H1 (cell line): ENCODE measurements around the gene KLK10. TPM values are rescaled to one million over a fixed set of nuclear protein-coding genes. Genes with fewer than 3 reads are reported as not detected.

ENCODE experiments used
- CTCF ChIA-PET: fragments of 300-600 bp; sonication (Branson Sonifier 250); formaldehyde crosslinking; loops from one replicate; lab custom pipeline; 2021; ENCODE audit not compliant: partially characterized antibody; lab: Charles Lee
- POLR2A ChIA-PET: fragments of 300-600 bp; sonication (Branson Sonifier 250); formaldehyde crosslinking; loops from one replicate; lab custom pipeline; 2021; ENCODE audit warnings: inconsistent platforms; ENCODE audit not compliant: partially characterized antibody; lab: Charles Lee
- DNase-seq, 2 experiments: peaks; one replicate each; pipeline versions ENCODE4 v3.0.0 to v3.0.0-alpha.2; 2010 to 2022; ENCODE audit warnings: low spot score in 2 of 2, low read depth in 1 of 2, mixed read lengths in 1 of 2
- FAIRE-seq: peaks from 2 replicates; lab custom pipeline; 2011; peaks lifted over from hg19 to GRCh38; lab: Jason Lieb, UNC
- H2AFZ ChIP-seq: 2 replicates; pipeline ENCODE4 v1.8.1; 2012; ENCODE audit warnings: low read length, inconsistent platforms
- H2AK5ac ChIP-seq: 2 replicates; pipeline ENCODE4 v1.6.1; 2013; ENCODE audit warnings: low read depth, low read length
- H2BK120ac ChIP-seq: replicated peaks from 2 replicates; pipeline ENCODE3; 2013; ENCODE audit warnings: low read depth, low read length, inconsistent platforms
- H2BK12ac ChIP-seq: 2 replicates; pipeline ENCODE4 v1.6.1; 2013; ENCODE audit warnings: low read depth, low read length
- H2BK15ac ChIP-seq: 2 replicates; pipeline ENCODE4 v1.6.1; 2013; ENCODE audit warnings: low read length
- H2BK20ac ChIP-seq: 2 replicates; pipeline ENCODE4 v1.6.1; 2013; ENCODE audit warnings: low read length
- H2BK5ac ChIP-seq: 2 replicates; pipeline ENCODE4 v1.6.1; 2013; ENCODE audit warnings: low read depth, low read length
- H3K14ac ChIP-seq: 2 replicates; pipeline ENCODE4 v1.6.1; 2013; ENCODE audit warnings: inconsistent platforms; ENCODE audit not compliant: insufficient read length
- H3K18ac ChIP-seq: 2 replicates; pipeline ENCODE4 v1.6.1; 2013; ENCODE audit warnings: low read length; ENCODE audit errors: extremely low read depth
- H3K23ac ChIP-seq: 2 replicates; pipeline ENCODE4 v1.6.1; 2013; ENCODE audit warnings: inconsistent platforms; ENCODE audit not compliant: insufficient read length
- H3K23me2 ChIP-seq: 2 replicates; pipeline ENCODE4 v1.6.1; 2013; ENCODE audit warnings: low read depth, low read length
- H3K27ac ChIP-seq: 2 replicates; pipeline ENCODE4 v1.6.1; 2011; ENCODE audit warnings: low read depth, low read length, inconsistent platforms
- H3K27me3 ChIP-seq, 4 experiments: replicated peaks in 1 of 4; 1 replicate in 1 of 4; 2 replicates in 3 of 4; pipeline versions ENCODE4 v1.6.1 to v1.8.1; 2011 to 2013; ENCODE audit warnings: low read length in 3 of 4, mild to moderate bottlenecking in 3 of 4, inconsistent platforms in 2 of 4, mixed read lengths in 2 of 4, moderate library complexity in 1 of 4; ENCODE audit not compliant: control insufficient read depth in 3 of 4, insufficient read depth in 3 of 4; ENCODE audit errors: extremely low read depth in 1 of 4
- H3K36me3 ChIP-seq, 4 experiments: 2 replicates each; pipeline versions ENCODE4 v1.6.1 to v1.8.1; 2011 to 2013; ENCODE audit warnings: mild to moderate bottlenecking in 4 of 4, low read length in 3 of 4, moderate library complexity in 2 of 4, control low read depth in 1 of 4, inconsistent platforms in 1 of 4; ENCODE audit not compliant: insufficient read depth in 4 of 4, control insufficient read depth in 2 of 4
- H3K4ac ChIP-seq: replicated peaks from 2 replicates; pipeline ENCODE3; 2013; ENCODE audit warnings: low read length, low read depth, mixed read lengths, inconsistent platforms; ENCODE audit not compliant: insufficient read length
- H3K4me1 ChIP-seq, 4 experiments: replicated peaks in 1 of 4; 1 replicate in 1 of 4; 2 replicates in 3 of 4; pipeline versions ENCODE4 v1.6.1 to v1.8.1; 2011 to 2013; ENCODE audit warnings: low read length in 3 of 4, inconsistent platforms in 2 of 4, mixed read lengths in 1 of 4; ENCODE audit not compliant: insufficient read depth in 4 of 4, control insufficient read depth in 3 of 4
- H3K4me2 ChIP-seq, 2 experiments: 2 replicates each; pipeline versions ENCODE4 v1.6.1 to v1.8.1; 2011 to 2013; ENCODE audit warnings: low read depth in 2 of 2, low read length in 2 of 2, control low read depth in 1 of 2, inconsistent platforms in 1 of 2, mild to moderate bottlenecking in 1 of 2; ENCODE audit not compliant: insufficient read depth in 1 of 2
- H3K4me3 ChIP-seq, 4 experiments: fragments of 200-600, 300-600 bp in 1 of 4; sonication (generic), shearing (Covaris generic), sonication (Bioruptor Twin) in 1 of 4; 2 replicates each; pipeline versions ENCODE4 v1.5.1 to v1.8.1; 2011 to 2016; ENCODE audit warnings: low read length in 4 of 4, low read depth in 3 of 4, control low read depth in 2 of 4, inconsistent platforms in 2 of 4, mild to moderate bottlenecking in 2 of 4, mixed read lengths in 1 of 4, moderate library complexity in 1 of 4; ENCODE audit not compliant: insufficient read depth in 2 of 4; ENCODE audit errors: extremely low read depth in 1 of 4
- H3K56ac ChIP-seq: replicated peaks from 2 replicates; pipeline ENCODE3; 2013; ENCODE audit warnings: low read depth, mild to moderate bottlenecking, mixed read lengths, low read length, inconsistent platforms; ENCODE audit not compliant: insufficient read length
- H3K79me1 ChIP-seq: 2 replicates; pipeline ENCODE4 v1.6.1; 2013; ENCODE audit warnings: low read depth, low read length, control low read depth
- H3K79me2 ChIP-seq, 2 experiments: 2 replicates each; pipeline versions ENCODE4 v1.6.1 to v1.8.1; 2012 to 2013; ENCODE audit warnings: low read length in 2 of 2, mild to moderate bottlenecking in 2 of 2, inconsistent platforms in 1 of 2; ENCODE audit not compliant: insufficient read depth in 2 of 2, control insufficient read depth in 1 of 2
- H3K9ac ChIP-seq, 4 experiments: replicated peaks in 1 of 4; 1 replicate in 1 of 4; 2 replicates in 3 of 4; pipeline versions ENCODE4 v1.6.1 to v1.8.1; 2011 to 2013; ENCODE audit warnings: low read depth in 3 of 4, low read length in 3 of 4, control low read depth in 2 of 4, mild to moderate bottlenecking in 2 of 4, moderate library complexity in 2 of 4, inconsistent platforms in 1 of 4; ENCODE audit errors: extremely low read depth in 1 of 4
- H3K9me3 ChIP-seq, 2 experiments: 2 replicates each; pipeline versions ENCODE4 v1.6.1 to v1.8.1; 2012 to 2013; ENCODE audit warnings: mild to moderate bottlenecking in 2 of 2, moderate library complexity in 2 of 2, control low read depth in 1 of 2, inconsistent platforms in 1 of 2, low read depth in 1 of 2, low read length in 1 of 2, mixed read lengths in 1 of 2; ENCODE audit not compliant: insufficient read depth in 2 of 2
- H4K20me1 ChIP-seq, 2 experiments: replicated peaks in 1 of 2; 2 replicates each; pipeline versions ENCODE3 to v1.8.1; 2011 to 2013; ENCODE audit warnings: inconsistent platforms in 2 of 2, low read length in 2 of 2, mild to moderate bottlenecking in 1 of 2; ENCODE audit not compliant: insufficient read depth in 2 of 2, control insufficient read depth in 1 of 2
- H4K5ac ChIP-seq: 2 replicates; pipeline ENCODE4 v1.6.1; 2013; ENCODE audit warnings: low read length, low read depth, mixed read lengths, inconsistent platforms; ENCODE audit not compliant: insufficient read length
- H4K8ac ChIP-seq: 2 replicates; pipeline ENCODE4 v1.8.0; 2013; ENCODE audit warnings: mild to moderate bottlenecking, moderate library complexity, low read length, inconsistent platforms; ENCODE audit not compliant: insufficient read depth; ENCODE audit errors: extremely low read depth
- H4K91ac ChIP-seq: replicated peaks from 2 replicates; pipeline ENCODE3; 2013; ENCODE audit warnings: low read length, mixed read lengths, inconsistent platforms; ENCODE audit not compliant: insufficient read length
- EZH2 ChIP-seq: fragments of 200-600 bp; sonication (generic); IDR thresholded peaks from 2 replicates; pipeline ENCODE4 v1.7.1; 2012; ENCODE audit warnings: low read depth, mild to moderate bottlenecking, moderate library complexity, low read length, inconsistent platforms; ENCODE audit not compliant: severe bottlenecking
- FOSL1 ChIP-seq: IDR thresholded peaks from 2 replicates; pipeline ENCODE4 v1.6.1; 2011; ENCODE audit warnings: mild to moderate bottlenecking, low read depth, low read length, moderate library complexity; ENCODE audit not compliant: insufficient read depth
- GABPA ChIP-seq: IDR thresholded peaks from 2 replicates; pipeline ENCODE4 v1.6.1; 2011; ENCODE audit warnings: mild to moderate bottlenecking, low read length, moderate library complexity, borderline replicate concordance; ENCODE audit not compliant: insufficient read depth
- HDAC6 ChIP-seq: IDR thresholded peaks from one replicate; pipeline ENCODE4 v1.7.1; 2012; ENCODE audit warnings: low read depth, mild to moderate bottlenecking, inconsistent platforms, low read length, moderate library complexity
- KDM5A ChIP-seq: fragments of 200-600 bp; IDR thresholded peaks from 2 replicates; pipeline ENCODE4 v1.7.1; 2012; ENCODE audit warnings: mild to moderate bottlenecking, low read length, inconsistent platforms, mixed read lengths
- NRF1 ChIP-seq: IDR thresholded peaks from 2 replicates; pipeline ENCODE4 v1.6.1; 2011; ENCODE audit warnings: mild to moderate bottlenecking, low read depth, low read length, improper control_type of control experiment
- POLR2A ChIP-seq, 2 experiments: IDR thresholded peaks; 1 replicate in 1 of 2; 2 replicates in 1 of 2; pipeline ENCODE4 v1.6.1; 2011; ENCODE audit warnings: low read depth in 2 of 2, low read length in 2 of 2, mild to moderate bottlenecking in 2 of 2; ENCODE audit errors: control extremely low read depth in 1 of 2
- RBBP5 ChIP-seq: IDR thresholded peaks from 2 replicates; pipeline ENCODE4 v1.7.1; 2012; ENCODE audit warnings: low read depth, mild to moderate bottlenecking, inconsistent platforms, low read length, moderate library complexity, borderline replicate concordance
- RNF2 ChIP-seq: fragments of 200-900, 300-1000 bp; sonication (generic); IDR thresholded peaks from 2 replicates; pipeline ENCODE4 v1.7.1; 2016; ENCODE audit warnings: borderline replicate concordance, low read depth, mild to moderate bottlenecking, antibody characterized with exemption, low read length; ENCODE audit not compliant: poor library complexity, severe bottlenecking; ENCODE audit errors: missing control alignments
- RXRA ChIP-seq: IDR thresholded peaks from 2 replicates; pipeline ENCODE4 v1.6.1; 2011; ENCODE audit warnings: low read depth, mild to moderate bottlenecking, low read length, moderate library complexity; ENCODE audit not compliant: insufficient read depth
- SIRT6 ChIP-seq: IDR thresholded peaks from one replicate; pipeline ENCODE4 v1.7.1; 2012; ENCODE audit warnings: low read length, inconsistent platforms
- TEAD4 ChIP-seq: IDR thresholded peaks from 2 replicates; pipeline ENCODE4 v1.6.1; 2012; ENCODE audit warnings: low read depth, low read length, inconsistent platforms, mixed read lengths
- YY1 ChIP-seq: IDR thresholded peaks from 2 replicates; pipeline ENCODE4 v1.6.1; 2011; ENCODE audit warnings: low read depth, mild to moderate bottlenecking, low read length
- WGBS, 2 experiments: shearing (Covaris generic) in 1 of 2; methylation state at CpG; one replicate each; pipeline versions ENCODE4 v1.1.6 to v1.1.7; 2013 to 2015; ENCODE audit warnings: low lambda C conversion rate in 2 of 2, mixed read lengths in 2 of 2, inconsistent platforms in 1 of 2, low coverage in 1 of 2, missing lambda C conversion rate in 1 of 2; ENCODE audit not compliant: insufficient replicate concordance in 2 of 2, insufficient coverage in 1 of 2, insufficient read length in 1 of 2; ENCODE audit errors: extremely low coverage in 1 of 2, missing lambda C conversion rate in 1 of 2; 5-methylcytosine and 5-hydroxymethylcytosine counted together
- polyA plus RNA-seq, 7 experiments: library from polyadenylated mRNA; depleted of rRNA in 3 of 7; stranded (reverse) in 5 of 7; unstranded in 2 of 7; fragments of >200 nt in 5 of 7; fragments of 200-250 nt in 2 of 7; gene quantifications; 1 replicate in 5 of 7; 2 replicates in 1 of 7; 4 replicates in 1 of 7; pipeline versions ENCODE4 v1.2.1 to v1.2.3, GENCODE V29; 2011 to 2013; ENCODE audit warnings: missing spikeins in 2 of 7, mixed read lengths in 2 of 7
- total RNA-seq: library from RNA; stranded (reverse); fragmentation: NEBNext Ultra II Directional; extraction: Animal tissue kit (Norgen Biotek cat#: 25700); gene quantifications from 2 replicates; pipeline ENCODE4 v1.2.1, GENCODE V29; 2021

Gene KLK10
- total and polyA plus RNA-seq, 2 of the 8 experiments (the other 6 are each of a cell fraction or from before 2014, with no cell fraction given): 4.8 to 9.7 TPM

DNA sequence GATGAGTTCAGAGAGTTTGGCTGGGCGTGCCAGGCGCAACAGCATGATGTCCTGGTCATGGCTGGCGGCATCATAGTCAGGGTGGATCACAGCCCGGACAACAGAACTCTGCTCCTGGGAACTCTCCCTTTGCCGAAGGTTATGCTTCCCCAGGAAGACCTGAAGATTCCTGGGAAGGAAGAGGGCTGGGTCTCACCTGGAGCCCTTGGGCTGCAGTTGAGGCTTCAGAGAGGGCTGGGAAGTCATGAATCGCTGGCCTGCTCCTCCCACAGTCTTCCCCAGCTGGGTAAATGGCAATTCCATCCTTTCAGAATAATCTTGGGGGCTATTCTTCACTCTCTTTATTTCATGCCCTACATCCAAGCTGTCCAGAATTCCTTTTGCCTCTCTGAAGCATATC lies 56.1 kb downstream of the KLK10 start:
- no peak overlapping the region for H3K4me3 ChIP-seq
- WGBS, 2 experiments: 94% methylated on average over 6 of the region's 6 CpGs; no CpG with 5 or more reads in 1 of the 2 experiments
- POLR2A ChIA-PET: no interaction called here
- no peaks in the 10 kb centered on the region for H3K79me1 ChIP-seq
- H3K9ac ChIP-seq: no peak overlapping the region
- H3K4me1 ChIP-seq: peaks cover 0 to 3% (median 0%) of the 10 kb centered on the region in 4 experiments; a peak in 2 of 7 replicates
- H4K20me1 ChIP-seq: no peaks in the 10 kb centered on the region
- H2BK12ac ChIP-seq: no peak overlapping the region
- H3K4me2 ChIP-seq: no peak overlapping the region
- H3K36me3 ChIP-seq: no peaks in the 10 kb centered on the region
- H2BK20ac ChIP-seq: no peak overlapping the region
- H4K91ac ChIP-seq: no peak overlapping the region
- no peak overlapping the region for H3K56ac ChIP-seq
- no peak for TF ChIP-seq HDAC6
- TF ChIP-seq YY1: no peak
- TF ChIP-seq NRF1: no peak
- no peak for TF ChIP-seq TEAD4
- no peak for TF ChIP-seq SIRT6
- no peak for TF ChIP-seq KDM5A
- TF ChIP-seq POLR2A (IDR thresholded peaks at IDR 0.05; ENCODE audit: control extremely low read depth in 1 of 2, low read depth in 2 of 2, low read length in 2 of 2): no peak
- TF ChIP-seq EZH2: no peak
- no peak for TF ChIP-seq GABPA
- TF ChIP-seq FOSL1: no peak
- TF ChIP-seq RNF2: no peak
- no peak for TF ChIP-seq RBBP5
- TF ChIP-seq RXRA: no peak
- no peak overlapping the region for H2AK5ac ChIP-seq
- no peak overlapping the region for H3K18ac ChIP-seq
- H2AFZ ChIP-seq: no peak overlapping the region
- H3K14ac ChIP-seq: no peak overlapping the region
- no peak overlapping the region for H3K23ac ChIP-seq
- H3K23me2 ChIP-seq: peaks cover 3% of the 10 kb centered on the region; the same call in 1 of the 2 replicates
- H2BK15ac ChIP-seq: no peak overlapping the region
- no peaks in the 10 kb centered on the region; a peak in 1 of 7 replicates for H3K27me3 ChIP-seq
- H3K9me3 ChIP-seq: no peaks in the 10 kb centered on the region; a peak in 1 of 4 replicates
- no peak for DNase-seq
- FAIRE-seq: no peak
- H2BK5ac ChIP-seq: no peak overlapping the region
- H4K8ac ChIP-seq: no peak overlapping the region
- no peak overlapping the region for H2BK120ac ChIP-seq
- CTCF ChIA-PET: interaction anchor here (1.2 to 1.3 kb wide), 2 partner anchors 9 to 53 kb away, joined by 3 to 4 read pairs; no protein-coding TSS in a partner anchor
- H3K27ac ChIP-seq: no peak overlapping the region
- H3K79me2 ChIP-seq: no peaks in the 10 kb centered on the region
- no peak overlapping the region for H4K5ac ChIP-seq
- no peak overlapping the region for H3K4ac ChIP-seq
